Measurements from ENCODE around the gene SCGN. TPM values are rescaled to one million over a fixed set of nuclear protein-coding genes. Genes with fewer than 3 reads are reported as not detected.

The SCGN gene
- total RNA-seq, 1 donor: not detected

- TF ChIP-seq CTCF (IDR thresholded peaks at IDR 0.05; ENCODE audit: insufficient read depth, low read length): no peak
- no peak for DNase-seq (ENCODE audit: low read depth)
- H3K4me3 ChIP-seq (ENCODE audit: low read depth, low read length): no peak overlapping the region
Measured at GRCh38 chr6:25637211-25637610, 14.8 kb upstream of the SCGN start.

- TF ChIP-seq CTCF (IDR thresholded peaks at IDR 0.05; ENCODE audit: insufficient read depth, low read length): no peak
- no peak overlapping the region for H3K4me3 ChIP-seq (ENCODE audit: low read depth, low read length)
- DNase-seq (ENCODE audit: low read depth): no peak
Measured at GRCh38 chr6:25637960-25638434, 14.0 kb upstream of the SCGN start.

GRCh38 chr6:25639653-25640052, 12.4 kb upstream of the SCGN start:
- DNase-seq (ENCODE audit: low read depth): no peak
- no peak overlapping the region for H3K4me3 ChIP-seq (ENCODE audit: low read depth, low read length)
- no peak for TF ChIP-seq CTCF (IDR thresholded peaks at IDR 0.05; ENCODE audit: insufficient read depth, low read length)

GRCh38 chr6:25640446-25640845, 11.6 kb upstream of the SCGN start:
- DNase-seq (ENCODE audit: low read depth): no peak
- H3K4me3 ChIP-seq (ENCODE audit: low read depth, low read length): no peak overlapping the region
- no peak for TF ChIP-seq CTCF (IDR thresholded peaks at IDR 0.05; ENCODE audit: insufficient read depth, low read length)

- DNase-seq (ENCODE audit: low read depth): no peak
- no peak for TF ChIP-seq CTCF (IDR thresholded peaks at IDR 0.05; ENCODE audit: insufficient read depth, low read length)
- H3K4me3 ChIP-seq (ENCODE audit: low read depth, low read length): no peak overlapping the region
Measured at GRCh38 chr6:25640891-25641290, 11.1 kb upstream of the SCGN start.

- no peak overlapping the region for H3K4me3 ChIP-seq (ENCODE audit: low read depth, low read length)
- no peak for DNase-seq (ENCODE audit: low read depth)
- TF ChIP-seq CTCF (IDR thresholded peaks at IDR 0.05; ENCODE audit: insufficient read depth, low read length): no peak
Measured at GRCh38 chr6:25641377-25641776, 10.6 kb upstream of the SCGN start.

- DNase-seq (ENCODE audit: low read depth): no peak
- TF ChIP-seq CTCF (IDR thresholded peaks at IDR 0.05; ENCODE audit: insufficient read depth, low read length): no peak
Measured at GRCh38 chr6:25641940-25642666, 9.9 kb upstream of the SCGN start.

More at GRCh38 chr6:25641940-25642666, 9.9 kb upstream of the SCGN start:
- no peak overlapping the region for H3K4me3 ChIP-seq (ENCODE audit: low read depth, low read length)
